ENCODE data around the gene LRRC3B. TPM values are rescaled to one million over a fixed set of nuclear protein-coding genes. Genes with fewer than 3 reads are reported as not detected.

LRRC3B gene
- polyA plus RNA-seq, 3 donors = not detected

DNA sequence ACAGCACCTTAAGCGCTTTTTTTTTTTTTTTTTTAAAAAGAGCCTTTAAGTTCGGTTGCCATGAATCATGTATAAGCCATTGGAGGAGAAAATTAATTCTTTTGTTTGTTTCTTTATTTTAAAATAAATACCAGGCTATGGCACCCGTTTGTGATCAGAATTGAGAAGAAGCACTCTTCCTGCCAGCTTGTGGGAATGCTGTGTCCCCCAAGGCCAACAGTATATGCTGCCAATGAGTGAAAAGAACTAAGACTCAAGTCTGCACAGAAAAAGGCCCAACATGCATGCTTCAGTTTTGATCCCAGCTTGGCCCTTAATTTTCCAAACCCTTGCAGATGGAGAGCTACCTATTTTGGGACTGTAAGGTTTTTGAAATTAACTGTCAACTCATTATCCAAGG, 90.5 kb downstream of the LRRC3B start:
- 83% methylated on average over 1 of the region's 3 CpGs for WGBS (ENCODE audit: insufficient coverage)
- Mint-ChIP-seq H3K27me3 (ENCODE audit: low read depth in 3 of 3) (peaks cover 0 to 2% (median 0%) of the 10 kb centered on the region in 3 donors), H3K4me3 (no peak overlapping the region), H3K4me1 (no peaks in the 10 kb centered on the region), H3K9me3 (peaks cover 0 to 1% (median 0%) of the 10 kb centered on the region in 7 donors), H3K36me3 (no peaks in the 10 kb centered on the region), H3K27ac (no peak overlapping the region)
- Histone ChIP-seq H3K4me1 (ENCODE audit: control insufficient read depth in 1 of 2, insufficient read depth in 2 of 2, low read length in 2 of 2) (no peaks in the 10 kb centered on the region), H3K27me3 (ENCODE audit: control insufficient read depth in 2 of 2, insufficient read depth in 2 of 2, low read length in 2 of 2) (no peaks in the 10 kb centered on the region), H3K79me2 (ENCODE audit: insufficient read depth, low read length) (no peaks in the 10 kb centered on the region), H3K9me3 (replicated peaks in 1 of 2; ENCODE audit: control insufficient read depth in 1 of 2, insufficient read depth in 1 of 2, low read length in 2 of 2) (no peaks in the 10 kb centered on the region), H3K27ac (ENCODE audit: low read depth in 1 of 2, low read length in 2 of 2) (no peak overlapping the region), H3K4me2 (replicated peaks; ENCODE audit: extremely low read depth, low read length, poor library complexity, severe bottlenecking) (no peak overlapping the region), H3K9ac (ENCODE audit: insufficient read depth, low read length, poor library complexity, severe bottlenecking) (no peak overlapping the region), H3K4me3 (replicated peaks in 1 of 3; ENCODE audit: low read depth in 2 of 3, low read length in 3 of 3) (no peak overlapping the region), H2AFZ (ENCODE audit: insufficient read depth, low read depth, low read length, poor library complexity, severe bottlenecking) (no peak overlapping the region), H4K20me1 (ENCODE audit: insufficient read depth, low read length) (no peaks in the 10 kb centered on the region), H3K36me3 (replicated peaks in 1 of 2; ENCODE audit: control insufficient read depth in 1 of 2, insufficient read depth in 2 of 2, low read length in 2 of 2) (no peaks in the 10 kb centered on the region)
- intact Hi-C loops (cut with micrococcal nuclease) = no loop called here
- TF ChIP-seq, protein P1, sequence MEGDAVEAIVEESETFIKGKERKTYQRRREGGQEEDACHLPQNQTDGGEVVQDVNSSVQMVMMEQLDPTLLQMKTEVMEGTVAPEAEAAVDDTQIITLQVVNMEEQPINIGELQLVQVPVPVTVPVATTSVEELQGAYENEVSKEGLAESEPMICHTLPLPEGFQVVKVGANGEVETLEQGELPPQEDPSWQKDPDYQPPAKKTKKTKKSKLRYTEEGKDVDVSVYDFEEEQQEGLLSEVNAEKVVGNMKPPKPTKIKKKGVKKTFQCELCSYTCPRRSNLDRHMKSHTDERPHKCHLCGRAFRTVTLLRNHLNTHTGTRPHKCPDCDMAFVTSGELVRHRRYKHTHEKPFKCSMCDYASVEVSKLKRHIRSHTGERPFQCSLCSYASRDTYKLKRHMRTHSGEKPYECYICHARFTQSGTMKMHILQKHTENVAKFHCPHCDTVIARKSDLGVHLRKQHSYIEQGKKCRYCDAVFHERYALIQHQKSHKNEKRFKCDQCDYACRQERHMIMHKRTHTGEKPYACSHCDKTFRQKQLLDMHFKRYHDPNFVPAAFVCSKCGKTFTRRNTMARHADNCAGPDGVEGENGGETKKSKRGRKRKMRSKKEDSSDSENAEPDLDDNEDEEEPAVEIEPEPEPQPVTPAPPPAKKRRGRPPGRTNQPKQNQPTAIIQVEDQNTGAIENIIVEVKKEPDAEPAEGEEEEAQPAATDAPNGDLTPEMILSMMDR (IDR thresholded peaks at IDR 0.05) = no peak
- DNase-seq = no peak

DNA sequence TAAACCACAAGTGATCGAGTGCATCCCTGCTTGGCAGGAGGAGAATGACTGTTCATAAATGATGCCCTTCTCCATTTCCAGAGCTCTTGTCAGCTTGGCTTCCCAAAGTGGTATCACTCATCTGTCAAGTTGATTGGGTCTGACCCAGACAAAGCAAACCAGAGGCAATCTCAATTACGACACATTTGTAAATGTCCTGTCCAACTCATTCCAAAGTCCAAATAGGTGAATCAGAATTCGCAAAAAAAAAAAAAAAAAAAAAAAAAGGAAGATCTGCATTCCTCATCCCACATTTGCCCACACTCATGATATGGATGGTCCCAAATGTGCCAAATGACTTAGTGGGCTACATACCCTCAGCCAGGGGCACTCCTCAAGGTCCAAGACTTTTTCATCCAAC, 91.9 kb downstream of the LRRC3B start:
- Histone ChIP-seq H3K27me3 (ENCODE audit: control insufficient read depth in 2 of 2, insufficient read depth in 2 of 2, low read length in 2 of 2) (no peaks in the 10 kb centered on the region), H3K36me3 (replicated peaks in 1 of 2; ENCODE audit: control insufficient read depth in 1 of 2, insufficient read depth in 2 of 2, low read length in 2 of 2) (no peaks in the 10 kb centered on the region), H3K79me2 (ENCODE audit: insufficient read depth, low read length) (no peaks in the 10 kb centered on the region), H2AFZ (ENCODE audit: insufficient read depth, low read depth, low read length, poor library complexity, severe bottlenecking) (no peak overlapping the region), H3K27ac (ENCODE audit: low read depth in 1 of 2, low read length in 2 of 2) (no peak overlapping the region), H3K4me2 (replicated peaks; ENCODE audit: extremely low read depth, low read length, poor library complexity, severe bottlenecking) (no peak overlapping the region), H3K9ac (ENCODE audit: insufficient read depth, low read length, poor library complexity, severe bottlenecking) (no peak overlapping the region), H3K4me1 (ENCODE audit: control insufficient read depth in 1 of 2, insufficient read depth in 2 of 2, low read length in 2 of 2) (no peaks in the 10 kb centered on the region), H4K20me1 (ENCODE audit: insufficient read depth, low read length) (no peaks in the 10 kb centered on the region), H3K4me3 (replicated peaks in 1 of 3; ENCODE audit: low read depth in 2 of 3, low read length in 3 of 3) (no peak overlapping the region), H3K9me3 (replicated peaks in 1 of 2; ENCODE audit: control insufficient read depth in 1 of 2, insufficient read depth in 1 of 2, low read length in 2 of 2) (no peaks in the 10 kb centered on the region)
- no peak overlapping the region for H3K4me3 Mint-ChIP-seq
- H3K27ac Mint-ChIP-seq = no peak overlapping the region
- H3K4me1 Mint-ChIP-seq = no peaks in the 10 kb centered on the region
- DNase-seq = no peak
- H3K9me3 Mint-ChIP-seq = peaks cover 0 to 1% (median 0%) of the 10 kb centered on the region in 7 donors
- H3K36me3 Mint-ChIP-seq = no peaks in the 10 kb centered on the region
- H3K27me3 Mint-ChIP-seq (ENCODE audit: low read depth in 3 of 3) = peaks cover 0 to 2% (median 0%) of the 10 kb centered on the region in 3 donors
- intact Hi-C loops (cut with micrococcal nuclease) = no loop called here
- WGBS (ENCODE audit: insufficient coverage) = 90% methylated on average over 2 of the region's 3 CpGs
- TF ChIP-seq, protein P1 (IDR thresholded peaks at IDR 0.05) = no peak
